ENCODE results near the gene CFAP161.

GRCh38 chr15:81095690-81096365, 38.2 kb upstream of the CFAP161 start:
- TF ChIP-seq POLR2AphosphoS5 (IDR thresholded peaks at IDR 0.05; ENCODE audit: low read depth, low read length) (no peak), POLR2A (IDR thresholded peaks at IDR 0.05; ENCODE audit: low read depth, low read length) (no peak)
